ENCODE data around the gene ATP13A2.
"Not testable (repeated sequence)": the region's sequence is repeated elsewhere in the genome, so short reads cannot be mapped to it uniquely, and the experiment has no call there.

Gene ATP13A2

DNA sequence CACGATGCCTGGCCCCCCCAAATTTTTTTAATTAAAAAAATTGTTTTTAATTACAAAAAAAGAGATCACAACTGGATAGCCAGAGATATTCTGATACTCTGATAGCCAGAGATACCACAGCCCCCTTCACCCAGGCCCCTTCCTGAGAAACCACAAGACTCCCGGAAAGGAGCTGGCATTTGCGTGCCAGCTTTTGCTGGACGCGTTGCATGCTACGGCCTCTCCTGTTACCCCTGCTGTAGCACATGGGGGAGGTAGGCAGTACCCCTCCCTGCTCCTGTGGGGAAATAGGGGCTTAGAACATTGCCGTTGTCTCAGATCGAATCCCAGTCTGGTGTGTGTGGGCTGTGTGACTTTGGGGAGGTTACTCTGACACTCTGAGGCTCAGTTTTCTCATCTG lies 54.0 kb downstream of the ATP13A2 start:
- no peak for DNase-seq (ENCODE audit: low read depth)

- DNase-seq (ENCODE audit: low read depth): no peak
Measured at GRCh38 chr1:16956775-16957174, 55.0 kb downstream of the ATP13A2 start.

GRCh38 chr1:16955186-16955585 lies 56.5 kb downstream of the ATP13A2 start:
- no peak for DNase-seq (ENCODE audit: low read depth)

DNA sequence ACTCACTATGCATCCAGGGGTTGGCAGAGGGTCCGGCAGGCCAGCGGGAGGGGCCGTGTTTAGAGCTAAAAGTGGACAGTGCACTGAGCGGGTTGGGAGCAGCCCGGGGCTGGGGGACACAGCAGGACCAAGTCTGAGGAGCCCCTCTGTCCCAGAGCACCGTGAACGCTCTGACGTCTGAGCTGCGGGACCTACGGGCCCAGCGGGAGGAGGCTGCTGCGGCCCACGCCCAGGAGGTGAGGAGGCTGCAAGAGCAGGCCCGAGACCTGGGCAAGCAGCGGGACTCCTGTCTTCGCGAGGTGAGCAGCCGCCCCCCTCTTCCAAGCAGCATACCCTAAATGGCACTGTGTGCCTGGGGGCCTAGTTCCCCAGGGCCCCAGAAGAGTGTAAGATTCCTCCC lies 57.1 kb downstream of the ATP13A2 start:
- DNase-seq (ENCODE audit: low read depth): no peak

- not testable (repeated sequence) for DNase-seq (ENCODE audit: low read depth)
Measured at GRCh38 chr1:16952376-16952775, 59.4 kb downstream of the ATP13A2 start.

- peak; percentile 43 for DNase-seq (ENCODE audit: low read depth)
Measured at GRCh38 chr1:16949026-16949425, 62.7 kb downstream of the ATP13A2 start.

DNA sequence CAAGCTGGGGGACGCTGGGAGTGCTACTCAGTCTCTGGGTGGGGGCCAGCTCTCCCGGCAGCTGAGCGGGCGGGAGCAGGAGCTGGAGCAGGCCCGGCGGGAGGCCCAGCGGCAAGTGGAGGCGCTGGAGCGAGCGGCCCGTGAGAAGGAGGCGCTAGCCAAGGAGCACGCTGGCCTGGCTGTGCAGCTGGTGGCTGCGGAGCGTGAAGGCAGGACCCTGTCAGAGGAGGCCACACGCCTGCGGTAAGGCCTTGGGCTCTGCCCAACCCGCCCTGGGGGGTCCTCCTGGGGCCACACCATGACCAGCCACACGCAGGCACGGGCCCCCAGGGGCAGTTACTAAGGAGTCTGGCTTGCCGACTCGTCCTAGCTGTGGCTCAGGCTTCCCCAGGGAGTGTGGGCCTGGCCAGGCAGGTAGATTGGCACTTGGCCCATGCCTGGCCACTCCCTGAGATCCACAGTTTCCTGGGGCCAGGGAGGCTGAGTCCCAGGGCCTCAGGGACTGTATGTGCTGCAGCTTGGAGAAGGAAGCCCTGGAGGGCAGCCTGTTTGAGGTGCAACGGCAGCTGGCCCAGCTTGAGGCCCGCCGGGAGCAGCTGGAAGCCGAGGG lies 63.3 kb downstream of the ATP13A2 start:
- DNase-seq (ENCODE audit: low read depth): peak; percentile 18

DNA sequence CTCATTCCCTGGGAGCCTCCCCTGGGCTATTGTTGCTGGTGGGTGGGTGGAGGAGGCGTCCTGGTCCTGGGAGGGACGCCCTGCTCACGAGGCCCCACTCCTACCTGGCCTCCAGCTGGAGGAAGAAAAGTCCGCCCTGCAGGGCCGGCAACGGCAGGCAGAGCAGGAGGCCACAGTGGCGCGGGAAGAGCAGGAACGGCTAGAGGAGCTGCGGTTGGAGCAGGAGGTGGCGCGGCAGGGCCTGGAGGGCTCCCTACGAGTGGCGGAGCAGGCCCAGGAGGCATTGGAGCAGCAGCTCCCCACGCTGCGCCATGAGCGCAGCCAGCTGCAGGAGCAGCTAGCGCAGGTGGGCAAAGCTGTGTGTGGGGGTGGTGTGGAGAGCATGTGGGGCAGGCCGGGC lies 65.1 kb downstream of the ATP13A2 start:
- DNase-seq (ENCODE audit: low read depth): no peak

DNA sequence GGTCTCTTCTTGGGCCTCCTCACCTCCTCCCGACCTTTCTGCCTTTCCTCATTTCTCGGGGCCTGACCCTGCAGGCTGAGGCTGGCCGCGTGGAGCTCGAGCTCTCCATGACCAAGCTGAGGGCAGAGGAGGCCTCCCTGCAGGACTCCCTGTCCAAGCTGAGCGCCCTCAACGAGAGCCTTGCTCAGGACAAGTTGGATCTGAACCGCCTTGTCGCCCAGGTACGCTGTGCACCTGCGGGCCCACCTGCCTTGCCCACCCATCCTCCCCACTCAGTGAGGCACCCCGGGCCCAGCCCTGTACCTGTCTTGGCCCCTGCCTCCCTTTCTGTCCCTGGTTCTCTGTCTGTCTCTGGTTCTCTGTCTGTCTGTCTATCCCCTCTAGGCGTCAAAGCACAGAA lies 65.5 kb downstream of the ATP13A2 start:
- not testable (repeated sequence) for DNase-seq (ENCODE audit: low read depth)

GRCh38 chr1:16945512-16945911 lies 66.2 kb downstream of the ATP13A2 start:
- not testable (repeated sequence) for DNase-seq (ENCODE audit: low read depth)

DNA sequence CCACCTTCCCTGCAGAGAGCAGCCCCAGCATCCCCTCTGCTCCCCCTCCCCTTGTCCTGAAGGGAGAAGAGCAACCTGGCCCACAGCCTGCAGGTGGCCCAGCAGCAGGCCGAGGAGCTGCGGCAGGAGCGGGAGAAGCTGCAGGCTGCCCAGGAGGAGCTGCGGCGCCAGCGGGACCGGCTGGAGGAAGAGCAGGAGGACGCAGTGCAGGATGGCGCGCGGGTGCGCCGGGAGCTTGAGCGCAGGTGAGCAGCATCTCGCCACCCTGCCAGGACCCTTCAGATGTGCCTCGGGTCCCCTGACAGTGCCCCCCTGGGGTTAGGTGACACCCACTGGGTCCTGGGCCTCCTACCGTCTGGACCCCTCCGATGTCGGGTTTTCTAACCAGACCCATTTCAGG lies 67.7 kb downstream of the ATP13A2 start:
- no peak for DNase-seq (ENCODE audit: low read depth)

GRCh38 chr1:16939386-16940180 lies 72.1 kb downstream of the ATP13A2 start:
- DNase-seq (ENCODE audit: low read depth): not testable (repeated sequence)

DNA sequence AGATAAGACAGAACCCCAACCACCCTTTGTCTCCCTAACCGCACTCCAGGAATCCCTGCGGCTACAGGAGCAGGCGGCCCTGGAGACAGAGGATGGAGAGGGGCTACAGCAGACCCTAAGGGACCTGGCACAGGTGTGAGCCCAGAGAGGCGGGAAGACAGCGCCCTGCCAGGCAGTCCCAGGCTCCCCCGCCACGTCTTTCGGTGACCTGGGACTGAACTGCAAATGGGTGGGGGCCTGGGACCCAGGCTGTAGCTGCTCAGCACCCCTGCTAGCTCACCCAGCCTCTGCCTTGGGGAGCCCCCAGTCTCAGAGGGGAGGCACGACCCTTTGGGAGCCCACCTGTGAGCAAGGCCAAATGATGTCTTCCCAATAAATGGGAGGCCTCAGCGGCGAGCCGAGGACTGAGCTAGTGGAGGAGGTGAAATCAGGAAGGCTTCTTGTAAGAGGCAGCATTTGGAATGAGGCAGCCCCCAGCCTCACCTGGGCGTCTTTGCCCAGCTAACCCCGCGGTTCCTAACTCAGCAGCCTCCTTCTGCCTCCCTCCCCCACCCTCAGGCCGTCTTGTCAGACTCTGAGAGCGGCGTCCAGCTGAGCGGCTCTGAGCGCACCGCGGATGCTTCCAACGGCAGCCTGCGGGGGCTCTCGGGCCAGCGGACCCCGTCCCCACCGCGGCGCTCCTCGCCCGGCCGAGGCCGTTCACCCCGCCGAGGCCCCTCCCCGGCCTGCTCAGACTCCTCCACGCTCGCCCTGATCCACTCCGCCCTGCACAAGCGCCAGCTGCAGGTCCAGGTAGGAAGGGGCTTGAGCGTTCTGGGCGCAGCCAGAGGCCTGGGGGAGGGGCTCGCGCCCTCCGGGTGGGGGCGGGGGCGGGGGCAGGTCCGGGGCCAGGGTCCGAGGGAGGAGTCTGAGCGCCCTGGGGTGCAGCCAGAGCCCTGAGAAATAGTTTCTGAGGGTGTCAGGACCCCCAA lies 73.1 kb downstream of the ATP13A2 start:
- no peak for DNase-seq (ENCODE audit: low read depth)

DNA sequence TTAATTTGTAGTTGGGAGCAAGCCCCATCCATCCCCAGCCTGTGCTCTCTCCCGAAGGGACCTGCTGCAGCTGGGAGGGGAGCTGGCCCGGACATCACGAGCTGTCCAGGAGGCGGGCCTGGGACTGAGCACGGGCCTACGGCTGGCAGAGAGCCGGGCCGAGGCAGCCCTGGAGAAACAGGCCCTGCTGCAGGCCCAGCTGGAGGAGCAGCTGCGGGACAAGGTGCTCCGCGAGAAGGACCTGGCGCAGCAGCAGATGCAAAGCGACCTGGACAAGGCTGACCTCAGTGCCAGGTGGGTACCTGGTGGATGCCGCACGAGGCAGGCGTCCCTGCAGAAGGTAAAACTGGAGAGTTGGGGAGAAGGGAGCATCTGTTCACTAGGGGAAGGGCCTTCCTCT lies 75.1 kb downstream of the ATP13A2 start:
- DNase-seq (ENCODE audit: low read depth): not testable (repeated sequence)
